Smooth muscle cell of the pulmonary artery (primary cell): ENCODE results near the gene NOL6. TPM values are rescaled to one million over a fixed set of nuclear protein-coding genes. Genes with fewer than 3 reads are reported as not detected.

ENCODE experiments used
- total RNA-seq: library from RNA; depleted of rRNA; stranded (reverse); fragments of >200 nt; gene quantifications from 2 replicates; pipeline ENCODE4 v1.2.3, GENCODE V29; 2014

Gene NOL6
- 24.0 and 39.5 TPM in 2 replicates for total RNA-seq

GRCh38 chr9:33473643-33474352, at the start of gene NOL6:
Gene NOL6, minus strand, starts transcription at chr9:33473924. Its CDS starts 82 bp downstream, at chr9:33473842.

GRCh38 chr9:33446946-33447798, 26.6 kb downstream of the NOL6 start, which contains the start of gene AQP3:
Gene AQP3, minus strand, starts transcription at chr9:33447593. Its CDS starts 63 bp downstream, at chr9:33447530.

Other genes with a start within 250 kb of the NOL6 start
- 0.91 TPM in 1 of 2 replicates, not detected in the other for gene SPINK4, start 233.8 kb downstream of the NOL6 start, total RNA-seq
- gene BAG1, start 209.2 kb downstream of the NOL6 start, total RNA-seq = 15.5 and 22.3 TPM in 2 replicates
- 86.9 and 96.8 TPM in 2 replicates for gene CHMP5, start 208.9 kb downstream of the NOL6 start, total RNA-seq
- 27.4 and 30.3 TPM in 2 replicates for gene NFX1, start 183.4 kb downstream of the NOL6 start, total RNA-seq
- 0.13 TPM in 1 of 2 replicates, not detected in the other for gene AQP7, start 71.4 kb downstream of the NOL6 start, total RNA-seq
- gene AQP3, start 26.3 kb downstream of the NOL6 start, total RNA-seq = 0.66 and 1.0 TPM in 2 replicates
- 0.46 and 1.3 TPM in 2 replicates for gene ANKRD18B, start 50.3 kb upstream of the NOL6 start, total RNA-seq